Activated CD8-positive, alpha-beta memory T cell treated with anti-CD3 and anti-CD28 coated beads, Interleukin-2, amount 50 U/mL, for 48 hours (primary cell): ENCODE results near the gene FSTL3.
"Not testable (repeated sequence)": the region's sequence is repeated elsewhere in the genome, so short reads cannot be mapped to it uniquely, and the experiment has no call there.

Experiments used
- DNase-seq: peaks from one replicate; pipeline ENCODE4 v3.0.0-alpha.2; 2020

FSTL3 gene

GRCh38 chr19:715347-715746, 39.2 kb downstream of the FSTL3 start:
- DNase-seq: no peak

- no peak for DNase-seq
Observed at GRCh38 chr19:718251-718951, 42.2 kb downstream of the FSTL3 start.

- DNase-seq: no peak
Observed at GRCh38 chr19:718991-719512, 42.9 kb downstream of the FSTL3 start.

- DNase-seq: no peak
Observed at GRCh38 chr19:719636-720344, 43.6 kb downstream of the FSTL3 start.

GRCh38 chr19:720345-721160, 44.4 kb downstream of the FSTL3 start:
- DNase-seq: no peak

GRCh38 chr19:722553-723101, 46.4 kb downstream of the FSTL3 start:
- no peak for DNase-seq

GRCh38 chr19:723247-723646, 47.1 kb downstream of the FSTL3 start:
- no peak for DNase-seq

GRCh38 chr19:723714-724113, 47.5 kb downstream of the FSTL3 start:
- DNase-seq: no peak

GRCh38 chr19:725461-726089, 49.4 kb downstream of the FSTL3 start:
- no peak for DNase-seq

- DNase-seq: no peak
Observed at GRCh38 chr19:726993-727956, 51.1 kb downstream of the FSTL3 start.

- no peak for DNase-seq
Observed at GRCh38 chr19:728011-728410, 51.8 kb downstream of the FSTL3 start.

- DNase-seq: not testable (repeated sequence)
Observed at GRCh38 chr19:729564-729963, 53.4 kb downstream of the FSTL3 start.

GRCh38 chr19:729965-730668, 53.9 kb downstream of the FSTL3 start:
- no peak for DNase-seq

- DNase-seq: no peak
Observed at GRCh38 chr19:731000-731399, 54.8 kb downstream of the FSTL3 start.

- DNase-seq: no peak
Observed at GRCh38 chr19:732148-733069, 56.2 kb downstream of the FSTL3 start.
